Measurements from ENCODE around the gene KCNN1. TPM values are rescaled to one million over a fixed set of nuclear protein-coding genes. Genes with fewer than 3 reads are reported as not detected.

The KCNN1 gene
- total and polyA plus RNA-seq, 9 of the 15 experiments (the other 6 are each of a cell fraction or from before 2014, with no cell fraction given) = 0.01 to 6.2 (median 0.72) TPM

DNA sequence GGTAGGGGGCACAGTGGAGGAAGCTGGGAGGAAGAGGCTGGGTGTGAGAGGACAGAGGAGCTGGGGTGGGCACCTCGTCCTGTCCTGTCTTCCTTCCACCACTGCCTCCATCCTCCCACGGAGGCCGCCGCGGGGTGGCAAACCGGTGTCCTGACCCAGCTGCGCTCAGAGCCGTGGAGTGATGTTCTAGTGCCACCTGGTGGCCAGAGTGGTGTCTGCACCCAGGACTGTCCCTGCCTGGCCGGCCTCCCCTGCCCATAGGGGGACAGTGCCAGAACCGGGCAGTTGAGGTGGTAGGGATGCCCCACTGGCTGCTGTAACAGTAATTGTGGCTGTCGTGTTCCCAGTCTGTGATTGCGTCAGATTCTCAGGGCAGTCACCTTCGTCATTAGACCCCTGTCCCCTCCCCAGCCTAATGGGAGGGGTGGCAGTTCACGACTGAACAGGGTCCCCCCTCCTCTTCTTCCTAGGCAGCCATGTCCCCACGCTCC lies 30.0 kb downstream of the KCNN1 start (continued):
- 0 out of 2 replicates have a peak, but pooled peaks have one; percentile 19 for TF ChIP-seq ZNF143 (CRISPR knock-in tag; IDR thresholded peaks at IDR 0.05)
- TF ChIP-seq SP1 (CRISPR knock-in tag; IDR thresholded peaks at IDR 0.05) = peak; percentile 65
- peak; percentile 54 for TF ChIP-seq VEZF1 (CRISPR knock-in tag; IDR thresholded peaks at IDR 0.05)
- TF ChIP-seq ZBTB1 (CRISPR knock-in tag; IDR thresholded peaks at IDR 0.05; ENCODE audit: borderline replicate concordance, low read depth) = no peak
- no peak for TF ChIP-seq JUN (IDR thresholded peaks at IDR 0.05; ENCODE audit: borderline replicate concordance, low read depth, low read length)
- TF ChIP-seq JUN (CRISPR knock-in tag; IDR thresholded peaks at IDR 0.05; ENCODE audit: borderline replicate concordance) = no peak
- TF ChIP-seq, protein P1, sequence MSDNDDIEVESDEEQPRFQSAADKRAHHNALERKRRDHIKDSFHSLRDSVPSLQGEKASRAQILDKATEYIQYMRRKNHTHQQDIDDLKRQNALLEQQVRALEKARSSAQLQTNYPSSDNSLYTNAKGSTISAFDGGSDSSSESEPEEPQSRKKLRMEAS (CRISPR knock-in tag; IDR thresholded peaks at IDR 0.05) = peak; percentile 63
- peak; percentile 63; the same call in 1 of the 2 replicates for TF ChIP-seq MTA3 (IDR thresholded peaks at IDR 0.05; ENCODE audit: borderline replicate concordance)
- peak; percentile 60; the same call in 1 of the 2 replicates for TF ChIP-seq HNRNPL (IDR thresholded peaks at IDR 0.05; ENCODE audit: low read depth, low read length)
- peak; percentile 99 for TF ChIP-seq SMC3 (conservative IDR thresholded peaks at IDR 0.05; ENCODE audit: insufficient read depth, low read depth, low read length)
- TF ChIP-seq, protein P2, sequence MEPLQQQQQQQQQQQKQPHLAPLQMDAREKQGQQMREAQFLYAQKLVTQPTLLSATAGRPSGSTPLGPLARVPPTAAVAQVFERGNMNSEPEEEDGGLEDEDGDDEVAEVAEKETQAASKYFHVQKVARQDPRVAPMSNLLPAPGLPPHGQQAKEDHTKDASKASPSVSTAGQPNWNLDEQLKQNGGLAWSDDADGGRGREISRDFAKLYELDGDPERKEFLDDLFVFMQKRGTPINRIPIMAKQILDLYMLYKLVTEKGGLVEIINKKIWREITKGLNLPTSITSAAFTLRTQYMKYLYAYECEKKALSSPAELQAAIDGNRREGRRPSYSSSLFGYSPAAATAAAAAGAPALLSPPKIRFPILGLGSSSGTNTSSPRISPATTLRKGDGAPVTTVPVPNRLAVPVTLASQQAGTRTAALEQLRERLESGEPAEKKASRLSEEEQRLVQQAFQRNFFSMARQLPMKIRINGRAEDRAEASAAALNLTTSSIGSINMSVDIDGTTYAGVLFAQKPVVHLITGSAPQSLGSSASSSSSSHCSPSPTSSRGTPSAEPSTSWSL (CRISPR knock-in tag; IDR thresholded peaks at IDR 0.05; ENCODE audit: borderline replicate concordance) = no peak
- peak; percentile 97 for TF ChIP-seq ARID2 (IDR thresholded peaks at IDR 0.05)
- 0 out of 2 replicates have a peak, but pooled peaks have one; percentile 19 for TF ChIP-seq KLF13 (tag; IDR thresholded peaks at IDR 0.05; ENCODE audit: borderline replicate concordance, low read depth)
- peak; percentile 39; the same call in 1 of the 2 replicates for TF ChIP-seq TCF3 (CRISPR knock-in tag; IDR thresholded peaks at IDR 0.05)
- peak; percentile 45 for TF ChIP-seq CEBPG (CRISPR knock-in tag; IDR thresholded peaks at IDR 0.05)
- no peak; a peak in 1 of 4 replicates for TF ChIP-seq CEBPG (tag; conservative IDR thresholded peaks at IDR 0.05 in 1 of 2, IDR thresholded peaks at IDR 0.05 in 1 of 2)
- peak; percentile 90 for TF ChIP-seq CC2D1A (IDR thresholded peaks at IDR 0.05)
- 0 out of 2 replicates have a peak, but pooled peaks have one; percentile 31 for TF ChIP-seq BCOR (IDR thresholded peaks at IDR 0.05)
- no peak for TF ChIP-seq ZNF589 (CRISPR knock-in tag; IDR thresholded peaks at IDR 0.05; ENCODE audit: low read depth)
- 0 out of 4 replicates have a peak, but pooled peaks of 1 of the 2 experiments have one; percentile 49 for TF ChIP-seq TEAD1 (CRISPR knock-in tag; IDR thresholded peaks at IDR 0.05)
- TF ChIP-seq CREM (IDR thresholded peaks at IDR 0.05; ENCODE audit: low read depth) = peak; percentile 51; the same call in 1 of the 2 replicates
- TF ChIP-seq, protein P3, sequence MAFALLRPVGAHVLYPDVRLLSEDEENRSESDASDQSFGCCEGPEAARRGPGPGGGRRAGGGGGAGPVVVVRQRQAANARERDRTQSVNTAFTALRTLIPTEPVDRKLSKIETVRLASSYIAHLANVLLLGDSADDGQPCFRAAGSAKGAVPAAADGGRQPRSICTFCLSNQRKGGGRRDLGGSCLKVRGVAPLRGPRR (CRISPR knock-in tag; IDR thresholded peaks at IDR 0.05) = no peak
- TF ChIP-seq MAZ (CRISPR knock-in tag; conservative IDR thresholded peaks at IDR 0.05 in 1 of 2, IDR thresholded peaks at IDR 0.05 in 1 of 2) = peak; percentile 29 to 48; a peak in 1 of 4 replicates
- no peak for TF ChIP-seq CBX2 (IDR thresholded peaks at IDR 0.05; ENCODE audit: insufficient read depth, low read length, poor library complexity, severe bottlenecking)
- TF ChIP-seq ZNF197 (CRISPR knock-in tag; IDR thresholded peaks at IDR 0.05; ENCODE audit: low read depth) = no peak

Data from K562 (cell line).